ENCODE data around the gene FGFBP2.

FGFBP2 gene

GRCh38 chr4:15928883-15929282 is 34.1 kb downstream of the FGFBP2 start:
- DNase-seq (ENCODE audit: low read depth), result no peak
- TF ChIP-seq CTCF (conservative IDR thresholded peaks at IDR 0.05; ENCODE audit: control insufficient read depth, insufficient read depth, low read depth, low read length), result no peak
- no peak overlapping the region for H3K4me3 ChIP-seq (ENCODE audit: control insufficient read depth, low read depth, low read length)

GRCh38 chr4:15926486-15926885 is 36.5 kb downstream of the FGFBP2 start:
- no peak for TF ChIP-seq CTCF (conservative IDR thresholded peaks at IDR 0.05; ENCODE audit: control insufficient read depth, insufficient read depth, low read depth, low read length)
- H3K4me3 ChIP-seq (ENCODE audit: control insufficient read depth, low read depth, low read length), result no peak overlapping the region
- no peak for DNase-seq (ENCODE audit: low read depth)

GRCh38 chr4:15925830-15926229 is 37.1 kb downstream of the FGFBP2 start:
- no peak overlapping the region for H3K4me3 ChIP-seq (ENCODE audit: control insufficient read depth, low read depth, low read length)
- no peak for DNase-seq (ENCODE audit: low read depth)
- TF ChIP-seq CTCF (conservative IDR thresholded peaks at IDR 0.05; ENCODE audit: control insufficient read depth, insufficient read depth, low read depth, low read length), result no peak

GRCh38 chr4:15921592-15921932 is 41.4 kb downstream of the FGFBP2 start:
- TF ChIP-seq CTCF (conservative IDR thresholded peaks at IDR 0.05; ENCODE audit: control insufficient read depth, insufficient read depth, low read depth, low read length), result no peak
- no peak for DNase-seq (ENCODE audit: low read depth)
- H3K4me3 ChIP-seq (ENCODE audit: control insufficient read depth, low read depth, low read length), result no peak overlapping the region

- TF ChIP-seq CTCF (conservative IDR thresholded peaks at IDR 0.05; ENCODE audit: control insufficient read depth, insufficient read depth, low read depth, low read length), result no peak
- no peak overlapping the region for H3K4me3 ChIP-seq (ENCODE audit: control insufficient read depth, low read depth, low read length)
- DNase-seq (ENCODE audit: low read depth), result peak; percentile 99
Observed at GRCh38 chr4:15920723-15921591, 42.0 kb downstream of the FGFBP2 start.

GRCh38 chr4:15918484-15919129 is 44.4 kb downstream of the FGFBP2 start:
- no peak for TF ChIP-seq CTCF (conservative IDR thresholded peaks at IDR 0.05; ENCODE audit: control insufficient read depth, insufficient read depth, low read depth, low read length)
- DNase-seq (ENCODE audit: low read depth), result no peak
- no peak overlapping the region for H3K4me3 ChIP-seq (ENCODE audit: control insufficient read depth, low read depth, low read length)

All from fibroblast of mammary gland (primary cell).